Esophagus squamous epithelium (tissue), 5 donors: Measurements from ENCODE around the gene CABP5. TPM values are rescaled to one million over a fixed set of nuclear protein-coding genes. Genes with fewer than 3 reads are reported as not detected.

Experiments used
- DNase-seq: peaks from one replicate; lab custom pipeline; 2025; lab: John Stamatoyannopoulos, UW
- H3K27ac ChIP-seq, 4 donors: fragments of 200-600 bp; sonication (generic); one replicate each; pipeline ENCODE4 v1.5.1; 2016 to 2019; ENCODE audit warnings: mild to moderate bottlenecking in 1 of 4
- H3K27me3 ChIP-seq, 4 donors: fragments of 200-600 bp; sonication (generic); 1 replicate in 3 of 4; 2 replicates in 1 of 4; pipeline versions ENCODE4 v1.5.1 to v1.6.0; 2017 to 2021; ENCODE audit warnings: antibody characterized with exemption in 1 of 4
- H3K36me3 ChIP-seq, 3 donors: fragments of 200-600 bp; sonication (generic); one replicate each; pipeline ENCODE4 v1.5.1; 2016 to 2019
- H3K4me1 ChIP-seq, 3 donors: fragments of 200-600 bp; sonication (generic); one replicate each; pipeline ENCODE4 v1.5.1; 2017 to 2019
- H3K4me3 ChIP-seq, 4 donors: fragments of 200-600 bp; sonication (generic); 1 replicate in 3 of 4; 2 replicates in 1 of 4; pipeline ENCODE4 v1.5.1; 2016 to 2019; ENCODE audit warnings: mild to moderate bottlenecking in 2 of 4, moderate library complexity in 1 of 4
- H3K9me3 ChIP-seq, 3 donors: fragments of 200-600 bp; sonication (generic); one replicate each; pipeline ENCODE4 v1.5.1; 2016 to 2019
- POLR2A ChIP-seq, 4 donors: fragments of 450-650 bp; IDR thresholded peaks; one replicate each; pipeline ENCODE4 v1.6.1; 2017; ENCODE audit warnings: antibody characterized with exemption in 4 of 4, mild to moderate bottlenecking in 4 of 4, moderate library complexity in 3 of 4
- WGBS, 2 donors: methylation state at CpG; one replicate each; pipeline ENCODE4 v1.1.5; 2018; 5-methylcytosine and 5-hydroxymethylcytosine counted together
- intact Hi-C: fragments of 100-400 bp; cut with DNase I; formaldehyde crosslinking; loops from one replicate; pipeline ENCODE4 v1.15.0; 2022
- total RNA-seq, 4 donors: library from RNA; depleted of rRNA; stranded (reverse); fragments of >200 nt; gene quantifications; one replicate each; pipeline ENCODE4 v1.1.0, GENCODE V29; 2016
- TF ChIP-seq, protein P1 (sequence below), 6 experiments: fragments of 450-650 bp in 4 of 6; fragments of 200-600 bp in 2 of 6; sonication (generic) in 2 of 6; IDR thresholded peaks; one replicate each; pipeline ENCODE4 v1.5.1; 2016 to 2019; ENCODE audit warnings: antibody characterized with exemption in 6 of 6, mild to moderate bottlenecking in 4 of 6, moderate library complexity in 4 of 6
- donor health status: DM: yes; HTN: yes; CAD: no.

The CABP5 gene
- total RNA-seq, 4 donors from 2014 or later = not detected

DNA sequence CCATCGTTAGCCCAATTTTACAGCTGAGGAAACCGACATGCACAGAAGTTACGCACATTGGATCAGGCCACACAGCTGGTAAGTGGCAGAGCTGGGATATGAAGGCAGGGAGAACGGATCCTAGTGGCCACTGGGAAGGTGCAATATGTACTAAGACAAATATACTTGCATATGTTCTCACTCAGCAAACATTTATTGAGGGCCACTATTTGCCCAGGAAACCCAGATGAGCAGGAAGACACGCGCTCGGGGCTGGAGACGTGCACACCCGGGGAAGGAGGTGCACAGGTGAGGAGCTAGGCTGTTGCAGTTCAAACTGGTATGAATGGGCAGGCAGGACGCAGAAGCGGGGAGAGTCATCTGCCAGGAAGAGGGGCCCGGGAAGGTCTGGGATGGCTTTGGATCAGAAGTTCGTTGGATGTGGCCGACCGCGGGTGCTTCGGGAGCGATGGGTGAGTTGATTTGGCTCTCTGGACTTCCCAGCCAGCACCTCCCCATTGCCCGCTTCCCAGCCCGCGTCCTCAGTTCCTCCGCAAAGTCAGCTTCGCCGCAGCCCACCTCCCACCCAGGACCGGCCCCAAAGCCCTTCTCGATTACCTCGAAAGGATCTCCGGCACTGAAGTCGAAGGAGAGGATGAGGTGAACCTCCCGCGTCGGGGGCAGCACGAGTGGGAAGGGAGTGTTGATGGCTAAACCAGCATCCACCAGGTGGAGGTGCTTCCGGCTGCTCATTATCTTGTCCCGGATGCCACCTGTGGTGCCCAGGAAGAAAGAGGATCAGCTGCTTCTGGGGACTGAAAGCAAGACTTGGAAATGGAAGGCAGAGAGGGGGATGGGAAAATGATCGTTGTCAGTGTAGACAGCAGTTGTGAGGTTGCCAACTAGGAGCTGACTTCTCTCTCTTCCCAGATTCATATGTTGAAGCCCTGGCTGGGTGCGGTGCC is 17.8 kb upstream of the CABP5 start:
- intact Hi-C loops = no loop called here
- Histone ChIP-seq H3K4me1 (no peaks in the 10 kb centered on the region), H3K36me3 (no peaks in the 10 kb centered on the region), H3K27me3 (peaks cover 0 to 14% (median 0%) of the 10 kb centered on the region in 4 donors), H3K27ac (no peak overlapping the region), H3K4me3 (no peak overlapping the region), H3K9me3 (no peaks in the 10 kb centered on the region)
- DNase-seq = no peak
- no peak for TF ChIP-seq POLR2A (IDR thresholded peaks at IDR 0.05)
- TF ChIP-seq, protein P1, sequence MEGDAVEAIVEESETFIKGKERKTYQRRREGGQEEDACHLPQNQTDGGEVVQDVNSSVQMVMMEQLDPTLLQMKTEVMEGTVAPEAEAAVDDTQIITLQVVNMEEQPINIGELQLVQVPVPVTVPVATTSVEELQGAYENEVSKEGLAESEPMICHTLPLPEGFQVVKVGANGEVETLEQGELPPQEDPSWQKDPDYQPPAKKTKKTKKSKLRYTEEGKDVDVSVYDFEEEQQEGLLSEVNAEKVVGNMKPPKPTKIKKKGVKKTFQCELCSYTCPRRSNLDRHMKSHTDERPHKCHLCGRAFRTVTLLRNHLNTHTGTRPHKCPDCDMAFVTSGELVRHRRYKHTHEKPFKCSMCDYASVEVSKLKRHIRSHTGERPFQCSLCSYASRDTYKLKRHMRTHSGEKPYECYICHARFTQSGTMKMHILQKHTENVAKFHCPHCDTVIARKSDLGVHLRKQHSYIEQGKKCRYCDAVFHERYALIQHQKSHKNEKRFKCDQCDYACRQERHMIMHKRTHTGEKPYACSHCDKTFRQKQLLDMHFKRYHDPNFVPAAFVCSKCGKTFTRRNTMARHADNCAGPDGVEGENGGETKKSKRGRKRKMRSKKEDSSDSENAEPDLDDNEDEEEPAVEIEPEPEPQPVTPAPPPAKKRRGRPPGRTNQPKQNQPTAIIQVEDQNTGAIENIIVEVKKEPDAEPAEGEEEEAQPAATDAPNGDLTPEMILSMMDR (IDR thresholded peaks at IDR 0.05) = no peak
- 55% methylated on average over 18 to 36 of the region's 37 CpGs for WGBS, 2 donors

DNA sequence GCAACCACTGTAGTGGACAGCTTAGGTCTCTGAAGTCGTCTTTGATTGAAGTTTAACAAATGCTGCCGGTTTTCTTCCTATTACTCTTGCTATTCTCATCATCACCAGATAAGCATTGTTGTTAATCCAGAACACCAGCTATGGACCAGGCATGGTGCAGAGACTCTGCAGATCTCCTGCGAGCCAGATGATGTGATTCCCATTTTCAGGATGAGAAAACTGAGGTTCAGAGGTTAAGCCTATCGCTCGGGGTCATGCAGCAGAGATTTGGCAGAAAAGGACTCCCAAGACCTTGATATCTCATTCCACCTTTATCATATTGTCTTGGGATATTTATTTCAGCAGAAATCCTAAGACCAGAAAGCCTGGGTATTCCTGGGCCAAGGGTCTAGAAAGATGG is 16.5 kb upstream of the CABP5 start:
- 91 to 97% methylated on average over 4 to 5 of the region's 5 CpGs for WGBS, 2 donors
- Histone ChIP-seq H3K4me1 (no peaks in the 10 kb centered on the region), H3K27ac (no peak overlapping the region), H3K36me3 (no peaks in the 10 kb centered on the region), H3K9me3 (no peaks in the 10 kb centered on the region), H3K27me3 (peaks cover 0 to 14% (median 0%) of the 10 kb centered on the region in 4 donors), H3K4me3 (no peak overlapping the region)
- no peak for TF ChIP-seq POLR2A (IDR thresholded peaks at IDR 0.05)
- TF ChIP-seq, protein P1 (IDR thresholded peaks at IDR 0.05) = no peak
- intact Hi-C loops = no loop called here
- DNase-seq = no peak

DNA sequence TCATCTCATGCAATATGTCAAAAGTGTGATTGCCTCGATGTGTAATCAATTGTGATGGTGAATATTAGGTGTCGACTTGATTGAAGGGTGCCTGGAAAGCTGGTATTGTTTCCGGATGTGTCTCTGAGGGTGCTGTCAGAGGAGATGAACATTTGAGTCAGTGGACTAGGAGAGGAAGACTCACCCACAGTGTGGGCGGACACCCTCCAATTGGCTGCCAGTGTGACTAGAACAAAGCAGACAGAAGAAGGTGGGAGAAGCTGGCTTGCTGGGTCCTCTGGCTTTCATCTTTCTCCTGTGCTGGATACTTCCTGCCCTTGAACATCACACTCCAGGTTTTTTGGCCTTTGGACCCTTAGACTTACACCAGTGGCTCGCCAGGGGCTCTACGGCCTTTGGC is 15.5 kb upstream of the CABP5 start:
- 85 to 93% methylated on average over 3 to 6 of the region's 6 CpGs for WGBS, 2 donors
- Histone ChIP-seq H3K27ac (no peak overlapping the region), H3K4me3 (no peak overlapping the region), H3K36me3 (no peaks in the 10 kb centered on the region), H3K4me1 (no peaks in the 10 kb centered on the region), H3K9me3 (no peaks in the 10 kb centered on the region), H3K27me3 (peaks cover 0 to 14% (median 0%) of the 10 kb centered on the region in 4 donors)
- TF ChIP-seq, protein P1 (IDR thresholded peaks at IDR 0.05) = no peak
- TF ChIP-seq POLR2A (IDR thresholded peaks at IDR 0.05) = no peak
- no peak for DNase-seq
- intact Hi-C loops = no loop called here

DNA sequence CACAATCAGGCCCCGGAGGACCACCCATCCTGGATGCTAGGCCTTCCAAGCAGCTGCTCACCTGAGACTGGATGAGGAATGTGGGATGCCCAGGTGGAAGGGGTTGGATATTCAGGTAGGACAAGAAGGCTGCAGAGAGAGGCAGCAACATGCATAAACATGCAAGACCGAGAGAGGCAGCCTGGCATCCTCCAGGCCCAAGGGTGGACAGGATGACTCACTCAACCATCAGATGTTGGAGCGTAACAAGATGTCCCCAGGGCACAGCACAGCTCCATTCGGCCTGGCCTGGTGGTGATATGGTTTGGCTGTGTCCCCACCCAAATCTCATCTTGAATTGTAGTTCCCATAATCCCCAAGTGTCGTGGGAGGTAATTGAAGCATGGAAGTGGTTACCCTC is 10.0 kb upstream of the CABP5 start:
- Histone ChIP-seq H3K9me3 (no peaks in the 10 kb centered on the region), H3K27me3 (no peaks in the 10 kb centered on the region), H3K4me1 (no peaks in the 10 kb centered on the region), H3K27ac (no peak overlapping the region), H3K36me3 (peaks cover 0 to 11% (median 0%) of the 10 kb centered on the region in 3 donors), H3K4me3 (no peak overlapping the region)
- 28 to 46% methylated on average over 3 to 5 of the region's 5 CpGs for WGBS, 2 donors
- no peak for DNase-seq
- intact Hi-C loops = no loop called here
- TF ChIP-seq POLR2A (IDR thresholded peaks at IDR 0.05) = no peak
- TF ChIP-seq, protein P1 (IDR thresholded peaks at IDR 0.05) = no peak

DNA sequence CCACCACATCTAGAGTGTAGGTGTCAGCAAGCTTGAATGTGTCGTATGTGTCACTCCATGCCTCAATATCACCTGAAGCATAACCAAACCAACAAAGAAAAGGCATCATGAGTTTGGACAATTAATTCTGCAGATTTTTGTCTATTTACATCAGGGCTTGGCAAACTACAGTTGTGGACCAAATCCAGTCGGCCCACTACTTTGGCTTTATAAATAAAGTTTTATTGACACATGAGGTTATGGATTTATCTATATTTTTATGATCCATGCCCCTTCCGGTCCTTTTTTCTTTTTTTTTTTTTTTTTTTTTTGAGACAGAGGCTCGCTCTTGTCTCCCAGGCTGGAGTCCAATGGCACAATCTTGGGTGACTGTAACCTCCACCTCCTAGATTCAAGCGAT is 9.2 kb upstream of the CABP5 start:
- intact Hi-C loops = no loop called here
- 78 to 87% methylated on average over 5 of the region's 5 CpGs for WGBS, 2 donors
- no peak for DNase-seq
- Histone ChIP-seq H3K4me3 (no peak overlapping the region), H3K36me3 (peaks cover 0 to 11% (median 0%) of the 10 kb centered on the region in 3 donors), H3K9me3 (no peaks in the 10 kb centered on the region), H3K4me1 (no peaks in the 10 kb centered on the region), H3K27me3 (no peaks in the 10 kb centered on the region), H3K27ac (no peak overlapping the region)
- no peak for TF ChIP-seq POLR2A (IDR thresholded peaks at IDR 0.05)
- TF ChIP-seq, protein P1 (IDR thresholded peaks at IDR 0.05) = no peak
